Putamen (tissue), 1 donor: Measurements from ENCODE around the gene PLS1.
"Not testable (repeated sequence)": the region's sequence is repeated elsewhere in the genome, so short reads cannot be mapped to it uniquely, and the experiment has no call there.

Experiments
- DNase-seq: peaks from one replicate; pipeline ENCODE4 v3.0.0-alpha.2; 2016; ENCODE audit warnings: low spot score

Gene PLS1, protein sequence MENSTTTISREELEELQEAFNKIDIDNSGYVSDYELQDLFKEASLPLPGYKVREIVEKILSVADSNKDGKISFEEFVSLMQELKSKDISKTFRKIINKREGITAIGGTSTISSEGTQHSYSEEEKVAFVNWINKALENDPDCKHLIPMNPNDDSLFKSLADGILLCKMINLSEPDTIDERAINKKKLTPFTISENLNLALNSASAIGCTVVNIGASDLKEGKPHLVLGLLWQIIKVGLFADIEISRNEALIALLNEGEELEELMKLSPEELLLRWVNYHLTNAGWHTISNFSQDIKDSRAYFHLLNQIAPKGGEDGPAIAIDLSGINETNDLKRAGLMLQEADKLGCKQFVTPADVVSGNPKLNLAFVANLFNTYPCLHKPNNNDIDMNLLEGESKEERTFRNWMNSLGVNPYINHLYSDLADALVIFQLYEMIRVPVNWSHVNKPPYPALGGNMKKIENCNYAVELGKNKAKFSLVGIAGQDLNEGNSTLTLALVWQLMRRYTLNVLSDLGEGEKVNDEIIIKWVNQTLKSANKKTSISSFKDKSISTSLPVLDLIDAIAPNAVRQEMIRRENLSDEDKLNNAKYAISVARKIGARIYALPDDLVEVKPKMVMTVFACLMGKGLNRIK

DNA sequence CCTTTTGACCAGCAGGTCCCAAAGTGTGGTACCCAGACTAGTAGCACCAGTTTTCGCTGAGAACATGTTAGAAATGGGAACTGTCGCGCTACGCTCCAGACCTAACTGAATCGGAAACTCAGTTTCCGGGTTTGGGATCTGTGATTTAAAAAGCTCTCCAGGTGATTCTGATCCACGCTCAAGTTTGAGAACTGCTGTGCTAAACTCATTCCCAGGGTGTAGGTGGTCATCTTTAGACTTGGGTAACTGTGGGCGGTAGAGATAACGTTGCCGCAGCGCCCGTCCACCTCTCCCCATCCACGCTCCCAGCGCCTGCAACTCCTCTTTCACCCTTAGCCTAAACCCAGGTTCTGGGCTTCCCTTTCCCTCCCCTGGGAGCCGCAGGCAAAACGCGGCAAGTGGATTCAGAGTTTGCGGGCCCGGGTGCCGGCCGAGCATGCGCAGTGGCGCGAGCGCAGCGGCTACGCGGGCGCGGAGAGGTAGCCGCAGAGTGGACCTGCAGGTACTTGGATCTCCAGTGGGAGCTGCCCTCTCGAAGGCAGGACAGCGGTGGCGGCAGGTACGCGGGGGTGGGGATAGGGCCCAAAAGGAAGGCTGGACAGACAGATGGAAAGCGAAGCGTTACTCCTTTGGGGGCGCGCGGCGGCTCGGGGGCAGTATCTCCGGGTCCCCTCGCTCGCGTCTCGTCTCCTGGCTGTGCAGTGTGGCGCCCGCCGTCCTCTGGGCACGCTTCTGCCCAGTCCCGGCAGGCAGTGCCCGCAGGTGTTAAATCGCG lies at the start of gene PLS1:
TSS of gene PLS1 (plus strand) at position 443 of the 775 bp plus-strand sequence. CDS start 67,845 bp downstream, outside the sequence.
- peak; percentile 78 for DNase-seq

DNA sequence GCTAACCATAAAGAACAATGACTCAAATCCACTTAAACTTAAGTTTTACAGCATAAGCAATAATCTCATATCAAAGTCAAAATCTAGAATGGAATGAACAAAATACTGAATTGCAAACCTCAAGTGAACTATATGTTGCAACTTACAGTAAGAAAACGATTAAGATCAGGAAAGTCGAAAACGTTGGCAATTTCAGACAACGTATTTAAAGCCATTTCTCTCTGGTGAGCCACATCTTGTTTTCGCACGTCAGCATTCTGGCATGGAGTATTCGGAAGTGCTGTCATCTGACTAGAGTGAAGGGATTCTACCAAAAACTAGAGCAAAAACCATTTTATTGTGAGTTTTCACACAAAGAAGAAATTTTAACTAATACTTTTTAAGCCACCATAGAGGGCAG lies 46.2 kb upstream of the PLS1 start:
- DNase-seq: no peak

- not testable (repeated sequence) for DNase-seq
Observed at GRCh38 chr3:142552579-142552978, 43.6 kb upstream of the PLS1 start.

- DNase-seq: no peak
Observed at GRCh38 chr3:142553741-142554140, 42.5 kb upstream of the PLS1 start.

GRCh38 chr3:142560118-142560517 lies 36.1 kb upstream of the PLS1 start:
- no peak for DNase-seq

DNA sequence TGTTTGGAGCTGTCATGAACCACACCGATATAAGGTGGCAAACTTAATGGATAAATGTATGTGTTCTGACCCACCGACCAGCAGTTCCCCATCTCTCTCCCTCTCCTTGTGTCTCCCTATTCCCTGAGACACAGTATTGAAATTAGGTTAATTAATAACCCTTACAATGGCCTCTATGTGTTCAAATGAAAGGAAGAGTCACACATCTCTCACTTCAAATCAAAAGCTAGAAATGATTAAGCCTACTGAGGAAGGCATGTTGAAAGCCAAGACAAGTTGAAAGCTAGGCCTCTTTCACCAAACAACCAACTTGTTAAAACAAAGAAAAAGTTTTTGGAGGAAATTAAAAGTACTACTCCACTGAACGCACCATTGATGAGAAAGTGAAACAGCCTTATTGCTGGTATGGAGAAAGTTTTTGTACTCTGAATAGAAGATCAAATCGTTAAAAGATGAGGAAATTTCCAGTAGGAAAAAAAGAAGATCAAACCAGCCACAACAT lies 32.6 kb upstream of the PLS1 start:
- DNase-seq: no peak

DNA sequence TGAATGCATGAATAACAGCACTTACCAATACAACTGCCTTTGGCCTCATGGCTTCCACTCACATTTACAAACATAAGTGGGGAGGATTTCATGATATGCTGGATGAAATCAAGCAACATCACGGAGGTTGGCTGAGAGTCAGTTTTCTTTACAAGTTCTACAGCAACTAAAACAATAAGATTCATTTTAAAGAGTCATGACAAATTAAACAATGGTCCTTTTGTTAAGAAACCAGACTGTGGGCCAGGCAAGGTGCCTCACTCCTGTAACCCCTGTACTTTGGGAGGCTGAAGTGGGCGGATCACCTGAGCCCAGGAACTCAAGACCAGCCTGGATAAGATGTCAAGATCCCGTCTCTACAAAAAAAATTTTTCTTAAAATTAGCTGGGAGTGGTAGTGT lies 30.1 kb upstream of the PLS1 start:
- DNase-seq: no peak

- no peak for DNase-seq
Observed at GRCh38 chr3:142568393-142569017, 27.7 kb upstream of the PLS1 start.

DNA sequence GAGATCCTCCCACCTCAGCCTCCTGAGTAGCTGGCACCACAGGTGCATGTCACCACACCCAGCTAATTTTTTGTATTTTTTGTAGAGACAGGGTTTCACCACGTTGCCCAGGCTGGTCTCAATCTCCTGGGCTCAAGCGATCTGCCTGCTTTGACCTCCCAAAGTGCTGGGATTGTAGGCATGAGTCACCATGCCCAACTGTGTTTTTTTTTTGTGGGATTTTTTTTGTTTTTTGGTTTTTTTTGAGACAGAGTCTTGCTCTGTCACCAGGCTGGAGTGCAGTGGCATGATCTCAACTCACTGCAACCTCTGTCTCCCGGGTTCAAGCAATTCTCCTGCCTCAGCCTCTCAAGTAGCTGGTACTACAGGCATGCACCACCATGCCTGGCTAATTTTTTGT lies 26.8 kb upstream of the PLS1 start:
- DNase-seq: not testable (repeated sequence)

- not testable (repeated sequence) for DNase-seq
Observed at GRCh38 chr3:142574223-142574622, 22.0 kb upstream of the PLS1 start.

DNA sequence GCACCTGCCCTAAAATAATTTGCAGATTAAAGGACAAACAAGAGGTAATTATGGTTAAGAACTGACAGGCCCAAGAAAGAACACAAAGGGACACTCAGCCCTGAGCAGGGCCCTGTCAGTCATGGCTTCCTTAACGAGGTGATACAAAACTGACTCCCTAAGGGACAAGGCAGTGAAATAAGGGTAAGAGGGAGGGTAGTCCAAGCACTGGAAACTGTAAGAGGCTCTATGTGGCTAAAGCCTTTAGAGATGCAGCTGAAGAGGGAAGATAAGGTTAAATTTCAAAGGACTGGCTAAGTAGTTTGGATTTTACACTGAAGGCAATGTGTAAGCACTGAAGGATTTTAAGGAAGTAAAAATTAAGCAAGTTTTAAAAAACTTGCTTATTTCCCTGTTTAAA lies 21.5 kb upstream of the PLS1 start:
- no peak for DNase-seq

DNA sequence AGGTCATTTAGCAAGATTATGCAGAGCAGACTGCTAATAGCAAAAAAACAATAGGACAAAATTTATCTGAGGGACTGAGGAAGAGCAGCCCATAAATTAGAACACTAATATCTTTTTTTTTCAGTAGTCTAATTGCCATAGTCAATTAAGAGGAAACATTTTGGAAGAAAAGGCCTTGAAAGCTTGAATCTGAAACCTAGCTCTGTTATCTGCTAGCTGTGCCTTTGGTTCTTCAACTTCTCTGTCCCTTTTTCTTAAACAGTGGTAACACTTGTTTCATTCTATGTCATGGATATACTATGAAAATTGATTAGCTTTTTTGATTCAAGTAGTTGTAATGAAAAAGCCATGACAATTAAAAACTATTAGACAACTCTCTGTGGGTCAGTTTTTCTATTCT lies 19.4 kb upstream of the PLS1 start:
- no peak for DNase-seq

DNA sequence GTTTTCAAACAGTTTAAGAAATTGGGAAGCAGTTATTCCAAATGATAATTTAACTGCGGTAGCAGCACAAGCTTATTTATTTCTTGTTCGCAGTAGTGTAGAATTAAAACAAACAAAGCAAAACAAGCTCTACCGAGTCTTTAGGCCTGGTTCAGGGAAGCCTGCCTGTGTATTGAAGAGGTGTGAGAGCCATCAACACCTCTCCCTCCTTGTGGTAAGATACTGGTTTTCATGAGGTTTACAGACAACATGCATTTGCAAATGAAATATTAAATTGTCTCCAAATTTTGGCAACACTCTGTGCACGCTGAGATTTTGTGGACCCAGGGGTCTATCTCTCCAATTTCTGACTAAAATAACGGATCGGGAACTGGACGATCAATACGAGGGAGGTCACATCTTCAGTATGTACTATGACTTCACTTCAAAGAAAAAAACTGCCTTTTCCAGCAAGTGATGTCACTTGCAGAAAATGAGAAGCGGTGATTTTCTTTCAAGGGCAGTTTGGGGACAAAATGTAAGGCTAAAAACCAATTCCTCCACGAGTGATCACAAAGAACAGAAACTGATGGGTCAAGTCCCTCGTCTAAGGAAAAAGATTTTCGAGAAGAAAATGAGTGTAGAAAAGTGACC lies 18.4 kb upstream of the PLS1 start:
- DNase-seq: no peak

DNA sequence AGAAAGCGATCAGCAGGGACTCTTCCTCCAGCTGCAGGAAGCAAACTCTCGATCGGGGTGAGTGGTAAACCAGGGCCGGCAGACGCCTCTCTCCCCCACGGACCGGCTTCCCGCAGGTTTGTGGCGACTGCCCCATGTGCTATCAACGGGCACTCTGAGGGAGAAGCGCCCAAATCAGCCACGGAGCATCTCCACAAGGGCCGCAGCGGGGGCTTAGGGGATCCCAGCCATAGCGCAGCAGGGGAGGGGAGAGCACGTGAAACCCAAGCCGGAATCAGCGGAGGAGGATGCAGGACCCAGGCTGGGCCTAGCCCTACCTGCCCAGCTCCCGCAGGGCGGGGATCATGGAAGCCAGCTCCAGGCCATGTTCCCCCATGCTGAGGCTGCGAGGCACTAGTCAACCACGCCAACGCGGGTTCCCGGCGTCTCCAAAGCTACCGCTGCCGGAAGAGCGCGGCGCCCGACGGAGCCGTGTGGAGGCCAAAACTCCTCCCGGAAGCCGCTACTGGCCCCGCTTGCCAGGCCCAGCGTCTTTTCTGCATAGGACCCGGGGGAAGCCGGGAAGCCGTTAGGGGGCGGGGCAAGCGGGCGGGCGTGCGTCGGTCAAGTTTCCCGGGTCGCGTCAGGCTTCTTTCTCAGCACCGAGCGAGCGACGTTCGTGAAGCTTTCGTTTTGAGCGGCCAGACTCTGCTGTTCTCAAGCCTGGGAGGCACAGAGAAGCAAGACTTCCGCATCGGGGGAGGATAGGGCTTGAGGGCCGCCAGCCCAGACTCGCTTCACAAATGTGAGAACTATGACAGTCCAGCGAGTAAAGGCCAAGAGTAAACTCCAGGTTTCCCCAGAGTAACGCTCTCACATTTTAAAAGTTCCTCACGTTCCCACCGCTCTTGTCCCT lies 17.6 kb upstream of the PLS1 start, which contains the start of gene ATR:
TSS of gene ATR (minus strand) at position 405 of the 895 bp plus-strand sequence. CDS start at position 376, 29 bp downstream.
- DNase-seq: peak; percentile 97

DNA sequence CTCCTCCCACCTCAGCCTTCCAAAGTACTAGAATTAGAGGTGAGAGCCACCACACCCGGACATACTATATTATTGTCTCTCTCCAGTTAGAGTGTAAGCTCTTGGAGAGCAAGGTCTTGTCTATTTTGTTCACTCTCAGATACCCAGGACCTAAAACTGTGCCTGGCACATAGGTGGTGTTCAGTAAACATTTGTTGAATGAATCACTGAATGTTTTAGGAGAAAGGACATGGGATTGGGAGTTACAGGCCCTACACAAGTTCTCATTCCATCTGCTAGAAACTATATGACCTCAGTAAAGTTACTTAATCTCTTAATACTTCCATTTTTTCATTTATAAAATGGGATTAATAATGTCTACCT lies 16.2 kb upstream of the PLS1 start:
- no peak for DNase-seq

DNA sequence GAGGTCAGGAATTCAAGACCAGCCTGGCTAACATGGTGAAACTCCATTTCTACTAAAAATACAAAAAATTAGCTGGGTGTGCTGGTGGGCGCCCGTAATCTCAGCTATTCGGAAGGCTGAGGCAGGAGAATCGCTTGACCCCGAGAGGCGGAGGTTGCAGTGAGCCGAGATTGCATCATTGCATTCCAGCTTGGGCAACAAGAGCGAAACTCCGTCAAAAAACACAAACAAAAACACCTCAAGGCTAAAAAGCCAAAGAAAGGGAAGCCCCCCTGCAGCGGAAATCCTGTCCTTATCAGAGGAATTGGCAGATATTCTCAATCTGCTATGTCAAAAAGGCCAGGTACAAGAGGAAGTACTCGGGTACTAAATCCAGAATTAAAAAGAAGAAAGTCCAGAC lies 15.1 kb upstream of the PLS1 start:
- not testable (repeated sequence) for DNase-seq

- DNase-seq: no peak
Observed at GRCh38 chr3:142586803-142587406, 9.3 kb upstream of the PLS1 start.

DNA sequence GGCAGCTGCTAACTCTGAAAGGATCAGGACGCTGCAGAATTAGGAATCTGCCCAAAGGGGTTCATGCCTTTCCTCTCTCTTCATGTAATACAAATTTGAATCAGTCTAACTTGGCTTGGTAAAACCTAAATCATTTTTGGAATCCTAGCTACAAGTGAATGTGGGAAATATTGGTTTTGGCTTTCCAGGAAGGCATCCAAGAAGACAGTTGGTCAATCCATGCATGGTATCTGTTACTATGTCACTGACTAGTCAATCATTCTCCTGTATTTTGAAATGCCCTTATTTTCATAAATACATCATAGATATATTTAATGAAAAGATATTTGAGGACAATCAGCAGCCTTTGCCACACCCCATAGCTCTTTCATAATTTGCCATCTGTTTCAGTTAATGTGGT lies 7.5 kb upstream of the PLS1 start:
- DNase-seq: no peak

- not testable (repeated sequence) for DNase-seq
Observed at GRCh38 chr3:142592268-142592667, 3.9 kb upstream of the PLS1 start.

DNA sequence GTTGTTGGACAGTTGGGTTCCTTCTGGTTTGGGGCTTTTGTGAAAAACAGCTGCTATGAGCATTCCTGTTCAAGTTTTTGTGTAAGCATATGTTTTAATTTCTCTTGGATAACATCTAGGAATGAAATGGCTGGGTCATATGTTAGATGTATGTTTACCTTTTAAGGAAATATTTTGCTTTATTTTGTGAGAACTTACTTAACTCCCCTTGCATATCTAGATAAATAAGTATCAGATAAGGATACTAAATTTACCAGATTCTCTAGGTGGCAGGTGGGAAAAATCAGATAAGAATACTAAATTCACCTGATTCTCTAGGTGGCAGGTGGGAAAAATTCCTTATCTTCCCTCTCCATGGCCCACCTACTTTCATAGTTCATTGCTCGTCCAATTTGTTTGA lies 1.1 kb upstream of the PLS1 start:
- no peak for DNase-seq
